Activated T-cell treated with anti-CD3 and anti-CD28 coated beads, Interleukin-2, amount 50 U/mL, for 72 hours (primary cell): Measurements from ENCODE around the gene HEPACAM2. TPM values are rescaled to one million over a fixed set of nuclear protein-coding genes. Genes with fewer than 3 reads are reported as not detected.

Experiments used
- ATAC-seq, 2 donors: fragments of 150-1000 bp; cut with Tn5 transposase; replicated peaks in 1 of 2; 2 replicates each; pipeline ENCODE4 v1.10.0; 2021; ENCODE audit warnings: moderate library complexity in 2 of 2, mild to moderate bottlenecking in 1 of 2
- DNase-seq, 2 donors: peaks; one replicate each; pipeline ENCODE4 v3.0.0; 2021 to 2022; ENCODE audit warnings: mixed read lengths in 1 of 2
- H3K27ac Mint-ChIP-seq: one replicate; pipeline ENCODE4 v1.8.0; 2022; ENCODE audit warnings: mild to moderate bottlenecking, moderate library complexity, mixed read lengths
- H3K27me3 Mint-ChIP-seq: one replicate; pipeline ENCODE4 v1.8.0; 2022; ENCODE audit warnings: low read depth, mixed read lengths
- H3K36me3 Mint-ChIP-seq, 2 donors: one replicate each; pipeline ENCODE4 v1.8.0; 2022; ENCODE audit warnings: mixed read lengths in 2 of 2, mild to moderate bottlenecking in 1 of 2; ENCODE audit not compliant: insufficient read depth in 2 of 2
- H3K4me1 Mint-ChIP-seq: one replicate; pipeline ENCODE4 v1.8.0; 2022; ENCODE audit warnings: low read depth, mixed read lengths
- H3K4me3 Mint-ChIP-seq, 2 donors: one replicate each; pipeline ENCODE4 v1.8.0; 2022; ENCODE audit warnings: mild to moderate bottlenecking in 2 of 2, mixed read lengths in 2 of 2, moderate library complexity in 2 of 2
- H3K9me3 Mint-ChIP-seq, 2 donors: one replicate each; pipeline ENCODE4 v1.8.0; 2022; ENCODE audit warnings: mixed read lengths in 2 of 2
- total RNA-seq, 2 donors: library from RNA; stranded (reverse); gene quantifications; one replicate each; pipeline ENCODE4 v1.2.3, GENCODE V29; 2022

The HEPACAM2 gene
- total RNA-seq = not detected

GRCh38 chr7:93226310-93226709, at the start of gene HEPACAM2:
Gene HEPACAM2 (minus strand): TSS chr7:93226469.
- Mint-ChIP-seq H3K36me3 (no peaks in the 10 kb centered on the region), H3K27ac (no peak within 1 kb of the TSS)

GRCh38 chr7:93265220-93265619, 39.0 kb upstream of the HEPACAM2 start:
- Mint-ChIP-seq H3K27me3 (no peaks in the 10 kb centered on the region), H3K4me3 (no peak overlapping the region), H3K9me3 (no peaks in the 10 kb centered on the region), H3K27ac (no peak overlapping the region), H3K4me1 (no peaks in the 10 kb centered on the region), H3K36me3 (no peaks in the 10 kb centered on the region)
- ATAC-seq (no peak), DNase-seq (no peak)

More at GRCh38 chr7:93226310-93226709, at the start of gene HEPACAM2:
- ATAC-seq (no peak), DNase-seq (no peak)
- Mint-ChIP-seq H3K27me3 (no peaks in the 10 kb centered on the region), H3K4me1 (peaks cover 11% of the 10 kb centered on the region), H3K4me3 (no peak within 1 kb of the TSS), H3K9me3 (no peaks in the 10 kb centered on the region)

GRCh38 chr7:93262535-93262934, 36.3 kb upstream of the HEPACAM2 start:
- Mint-ChIP-seq H3K4me1 (no peaks in the 10 kb centered on the region), H3K4me3 (no peak overlapping the region), H3K36me3 (no peaks in the 10 kb centered on the region), H3K27ac (no peak overlapping the region), H3K9me3 (no peaks in the 10 kb centered on the region), H3K27me3 (no peaks in the 10 kb centered on the region)
- DNase-seq (no peak), ATAC-seq (no peak)

- no peak for ATAC-seq
- Mint-ChIP-seq H3K4me3 (no peak overlapping the region), H3K27ac (no peak overlapping the region), H3K36me3 (no peaks in the 10 kb centered on the region), H3K4me1 (no peaks in the 10 kb centered on the region), H3K27me3 (no peaks in the 10 kb centered on the region), H3K9me3 (no peaks in the 10 kb centered on the region)
- no peak for DNase-seq
Observed at GRCh38 chr7:93258661-93259060, 32.4 kb upstream of the HEPACAM2 start.

DNA sequence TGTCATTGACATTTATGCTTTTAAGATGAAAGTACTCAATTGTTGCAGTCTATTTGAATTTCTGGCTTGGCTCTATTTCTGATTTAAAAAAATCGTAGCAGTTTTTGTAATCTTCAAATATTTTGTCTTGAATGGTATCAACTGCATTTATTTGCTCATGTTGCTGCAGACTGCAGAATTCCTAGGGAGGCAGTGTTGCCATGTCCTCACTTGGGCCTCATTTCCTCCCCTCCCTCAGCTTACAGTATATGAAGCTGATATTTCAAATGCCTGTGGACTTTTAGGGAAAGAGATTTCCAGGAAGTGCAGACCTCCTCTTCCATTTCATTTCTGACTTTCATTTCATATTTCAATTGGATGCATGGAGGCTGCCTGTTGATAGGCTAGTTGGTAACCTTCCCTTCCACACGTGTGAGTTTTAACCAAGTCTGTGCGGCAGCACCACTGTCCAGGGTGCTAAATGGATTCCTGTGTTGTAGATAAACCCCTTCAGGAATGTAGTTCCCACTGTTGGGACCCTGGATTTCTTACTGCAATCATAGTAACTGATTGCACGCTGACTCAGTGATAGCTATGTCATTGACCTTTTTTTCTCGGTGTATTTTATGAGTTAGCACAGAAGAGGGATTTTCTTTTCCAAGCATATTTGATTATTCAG, 23.4 kb upstream of the HEPACAM2 start:
- H3K27ac Mint-ChIP-seq = no peak overlapping the region
- no peak for ATAC-seq
- no peak overlapping the region for H3K4me3 Mint-ChIP-seq
- no peak for DNase-seq
- H3K4me1 Mint-ChIP-seq = peaks cover 13% of the 10 kb centered on the region
- H3K36me3 Mint-ChIP-seq = no peaks in the 10 kb centered on the region
- no peaks in the 10 kb centered on the region for H3K27me3 Mint-ChIP-seq
- H3K9me3 Mint-ChIP-seq = no peaks in the 10 kb centered on the region

DNA sequence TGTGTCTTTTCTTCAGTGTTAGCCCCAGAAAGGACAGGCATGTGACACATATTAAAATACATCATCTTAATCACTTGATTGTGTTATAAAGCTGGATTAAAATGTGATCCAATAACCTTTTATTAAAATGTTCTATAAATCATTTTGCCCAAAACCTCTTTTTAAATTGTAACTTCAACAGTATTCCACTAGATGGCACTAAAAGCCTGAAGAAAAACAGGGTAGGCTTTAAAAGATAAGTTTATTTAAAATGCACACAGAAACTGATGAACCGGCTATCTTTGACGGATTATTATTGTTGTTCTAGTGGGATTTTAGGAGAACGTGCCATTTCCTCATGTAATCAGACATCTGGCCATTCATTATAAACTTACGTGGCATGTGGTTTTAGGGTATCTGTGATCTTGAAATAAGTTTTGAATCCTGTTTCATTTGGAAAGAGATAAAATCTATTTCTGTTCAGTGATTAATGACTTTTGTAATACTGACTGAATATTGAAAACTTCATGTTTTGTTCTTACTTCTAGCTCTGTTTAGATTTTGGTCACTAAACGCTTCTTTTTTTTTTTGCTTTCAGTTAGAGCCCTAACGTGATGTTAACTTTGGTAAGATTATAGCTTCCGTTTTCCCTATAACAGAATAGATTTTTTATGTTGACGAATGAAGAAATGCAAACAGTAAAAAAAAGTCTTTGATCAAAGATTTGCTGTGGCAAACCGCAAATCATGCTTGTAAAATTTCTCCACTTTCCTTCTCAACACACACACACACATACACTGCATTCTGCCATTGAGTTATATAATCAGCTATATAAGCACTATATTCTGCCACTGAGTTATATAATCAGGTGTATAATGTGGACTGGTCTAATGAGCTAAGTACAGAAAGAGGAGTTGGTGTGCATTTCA, 19.5 kb upstream of the HEPACAM2 start:
- Mint-ChIP-seq H3K4me3 (peak overlapping the region in 1 of 2 donors; percentile 72), H3K27ac (no peak overlapping the region), H3K9me3 (no peaks in the 10 kb centered on the region), H3K4me1 (peaks cover 13% of the 10 kb centered on the region), H3K27me3 (no peaks in the 10 kb centered on the region), H3K36me3 (no peaks in the 10 kb centered on the region)
- DNase-seq (no peak), ATAC-seq (peak in 1 of 2 donors; percentile 19)

- Mint-ChIP-seq H3K36me3 (no peaks in the 10 kb centered on the region), H3K27me3 (no peaks in the 10 kb centered on the region), H3K4me1 (peaks cover 13% of the 10 kb centered on the region), H3K27ac (no peak overlapping the region), H3K9me3 (no peaks in the 10 kb centered on the region), H3K4me3 (no peak overlapping the region)
- DNase-seq (no peak), ATAC-seq (no peak)
Observed at GRCh38 chr7:93242106-93242505, 15.8 kb upstream of the HEPACAM2 start.

DNA sequence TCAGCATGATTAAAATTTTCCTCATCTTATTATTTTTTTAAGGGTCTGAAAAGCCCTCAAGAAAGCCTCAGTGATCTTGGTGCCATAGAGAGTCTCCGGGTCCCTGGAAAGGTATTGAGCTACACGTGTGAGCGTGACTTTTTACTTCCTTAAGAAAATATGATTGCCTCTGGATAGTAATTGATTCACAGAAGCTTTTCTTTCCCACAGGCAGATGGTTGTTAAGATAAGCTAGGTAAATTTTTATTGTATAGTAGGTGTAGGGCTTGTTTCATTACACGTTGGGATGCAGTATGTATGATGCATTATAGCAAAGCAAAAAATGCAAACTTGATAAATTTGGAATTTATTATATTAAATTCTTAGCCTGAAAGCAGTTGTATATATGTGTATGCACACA, 13.6 kb upstream of the HEPACAM2 start:
- no peaks in the 10 kb centered on the region for H3K36me3 Mint-ChIP-seq
- DNase-seq = no peak
- H3K27ac Mint-ChIP-seq = no peak overlapping the region
- no peaks in the 10 kb centered on the region for H3K9me3 Mint-ChIP-seq
- H3K4me3 Mint-ChIP-seq = no peak overlapping the region
- ATAC-seq = no peak
- no peaks in the 10 kb centered on the region for H3K27me3 Mint-ChIP-seq
- H3K4me1 Mint-ChIP-seq = peaks cover 1% of the 10 kb centered on the region

DNA sequence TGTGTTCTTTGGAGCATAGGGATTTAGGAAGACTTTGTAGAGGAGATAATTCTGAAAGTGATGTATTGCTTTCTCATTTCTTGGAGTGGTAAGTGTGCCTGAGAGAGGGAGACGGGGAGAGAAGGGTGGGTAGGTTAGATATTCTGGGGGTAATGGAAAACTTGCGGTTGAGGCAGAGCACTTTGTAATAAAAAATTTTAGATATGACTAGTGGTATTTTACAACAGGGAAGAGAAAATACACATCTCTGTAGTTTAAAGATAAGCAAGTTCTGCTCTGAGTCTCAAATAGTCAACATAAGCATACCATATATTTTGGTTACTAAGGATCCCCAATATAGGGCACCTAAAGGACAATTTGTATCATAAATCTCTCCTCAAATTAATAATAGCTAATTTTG, 12.5 kb upstream of the HEPACAM2 start:
- Mint-ChIP-seq H3K4me1 (peaks cover 2% of the 10 kb centered on the region), H3K27me3 (no peaks in the 10 kb centered on the region)

GRCh38 chr7:93238131-93238530, 11.9 kb upstream of the HEPACAM2 start:
- no peak for ATAC-seq
- Mint-ChIP-seq H3K36me3 (no peaks in the 10 kb centered on the region), H3K4me1 (peaks cover 5% of the 10 kb centered on the region), H3K27ac (no peak overlapping the region), H3K4me3 (no peak overlapping the region), H3K9me3 (no peaks in the 10 kb centered on the region), H3K27me3 (no peaks in the 10 kb centered on the region)
- no peak for DNase-seq

More for the DNA sequence above, 12.5 kb upstream of the HEPACAM2 start:
- Mint-ChIP-seq H3K36me3 (no peaks in the 10 kb centered on the region), H3K9me3 (no peaks in the 10 kb centered on the region), H3K4me3 (no peak overlapping the region), H3K27ac (no peak overlapping the region)
- DNase-seq = no peak
- no peak for ATAC-seq

DNA sequence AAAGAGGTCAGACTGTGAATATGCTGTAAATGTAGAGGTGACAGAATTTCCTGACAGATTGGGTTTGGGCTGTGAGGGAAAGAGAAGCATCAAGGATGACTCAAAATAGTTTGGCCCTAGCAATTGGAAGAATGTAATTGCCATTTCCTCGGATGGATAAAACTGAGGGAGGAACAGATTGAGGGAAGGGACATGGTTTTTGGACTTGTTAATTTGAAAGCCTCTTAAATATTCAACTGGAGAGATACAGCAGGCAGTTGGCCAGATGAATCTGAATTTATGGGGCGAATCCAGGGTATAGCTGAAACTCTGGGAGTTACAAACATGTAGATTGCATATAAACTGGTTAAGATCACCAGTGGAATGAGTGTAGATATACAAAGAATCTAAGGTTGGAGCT, 9.3 kb upstream of the HEPACAM2 start:
- Mint-ChIP-seq H3K27ac (no peak overlapping the region), H3K9me3 (no peaks in the 10 kb centered on the region), H3K36me3 (no peaks in the 10 kb centered on the region), H3K4me3 (no peak overlapping the region), H3K4me1 (peaks cover 5% of the 10 kb centered on the region), H3K27me3 (no peaks in the 10 kb centered on the region)
- no peak for ATAC-seq
- no peak for DNase-seq

DNA sequence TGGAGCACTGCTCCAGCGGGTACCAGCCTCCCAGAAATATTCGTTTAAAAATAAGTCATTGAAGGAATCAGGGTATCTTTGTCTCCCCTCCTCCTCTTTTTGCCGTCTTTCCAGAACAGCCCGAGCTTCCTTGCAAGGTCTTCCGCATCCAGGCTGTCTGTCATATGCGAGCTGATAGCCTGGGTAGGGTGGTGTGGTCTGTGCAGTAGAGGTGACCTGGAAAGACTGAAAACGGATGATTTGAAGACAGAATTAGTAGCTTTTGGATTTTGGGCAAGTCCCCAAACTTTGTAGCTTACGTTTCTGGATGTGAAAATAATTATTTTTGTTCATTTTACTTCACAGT, 6.4 kb upstream of the HEPACAM2 start:
- Mint-ChIP-seq H3K27ac (peak overlapping the region; percentile 92), H3K27me3 (no peaks in the 10 kb centered on the region), H3K9me3 (no peaks in the 10 kb centered on the region), H3K4me3 (peak overlapping the region; percentile 92 to 93), H3K36me3 (no peaks in the 10 kb centered on the region), H3K4me1 (peaks cover 16% of the 10 kb centered on the region)
- no peak for DNase-seq
- no peak for ATAC-seq

DNA sequence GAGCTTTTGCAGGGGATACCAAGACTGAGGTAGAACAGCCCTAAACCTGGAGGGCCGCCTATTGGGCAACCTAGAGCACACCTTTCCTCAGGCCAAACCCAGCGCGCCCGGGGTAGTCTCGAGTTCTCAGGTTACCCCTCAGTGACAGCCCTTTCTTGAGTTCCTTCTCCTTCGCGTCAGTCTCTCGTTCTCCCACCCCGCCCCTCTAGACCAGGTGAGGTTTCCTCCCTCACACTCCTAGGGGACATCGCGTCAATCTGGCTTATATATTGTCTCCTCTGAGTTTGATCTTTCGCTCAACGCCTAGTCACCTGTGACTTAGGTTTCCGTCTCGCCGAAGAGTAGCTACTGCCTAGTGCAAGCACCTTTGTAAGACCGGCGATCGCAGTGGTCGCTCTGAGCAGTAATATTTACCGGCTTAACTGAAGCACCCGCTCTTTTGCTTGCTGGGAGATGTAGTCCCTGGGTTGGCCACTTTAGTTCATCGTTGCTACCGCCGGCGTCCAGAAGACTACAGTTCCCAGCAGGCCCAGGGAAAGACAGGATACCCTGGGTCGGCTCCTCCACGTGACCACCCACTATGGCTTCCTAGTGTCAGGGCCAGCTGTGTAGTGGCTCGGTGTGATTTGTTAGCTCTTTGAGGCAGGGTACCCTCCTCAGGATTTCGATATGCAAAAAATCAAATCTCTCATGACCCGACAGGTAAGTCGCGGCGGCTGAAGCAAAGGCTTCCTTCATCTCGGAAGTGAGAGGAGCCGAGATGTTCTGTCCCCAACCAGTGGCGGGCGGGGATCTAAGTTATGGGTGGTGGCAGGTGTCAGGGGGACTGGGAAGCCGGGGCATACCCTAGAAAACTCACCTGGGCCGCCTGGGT, 5.8 kb upstream of the HEPACAM2 start, which contains the start of gene VPS50:
VPS50 (plus strand) TSS at position 568 of the 874 bp plus-strand sequence; CDS start at position 670, 102 bp downstream.
- Mint-ChIP-seq H3K36me3 (no peaks in the 10 kb centered on the region), H3K4me3 (peak within 1 kb of the TSS; percentile 92 to 93), H3K4me1 (peaks cover 16% of the 10 kb centered on the region), H3K27ac (peak within 1 kb of the TSS; percentile 92), H3K9me3 (no peaks in the 10 kb centered on the region), H3K27me3 (no peaks in the 10 kb centered on the region)
- peak; percentile 99 for ATAC-seq
- peak; percentile 90 to 95 for DNase-seq
